SK-N-SH (cell line): ENCODE measurements around the gene RALA. TPM values are rescaled to one million over a fixed set of nuclear protein-coding genes. Genes with fewer than 3 reads are reported as not detected.
"Not testable (repeated sequence)": the region's sequence is repeated elsewhere in the genome, so short reads cannot be mapped to it uniquely, and the experiment has no call there.

ENCODE experiments used
- CTCF ChIA-PET: fragments of 300-600, 350-600 bp; formaldehyde crosslinking; extraction: SDS; loops from one replicate; lab custom pipeline; 2021; lab: Yijun Ruan, JAX
- POLR2A ChIA-PET: fragments of 350-600 bp; sonication (Branson Sonifier 250); formaldehyde crosslinking; extraction: SDS; loops from one replicate; lab custom pipeline; 2020; ENCODE audit warnings: antibody characterized with exemption, inconsistent platforms; lab: Yijun Ruan, JAX
- DNase-seq: peaks from one replicate; pipeline ENCODE4 v3.0.0; 2012
- H2AFZ ChIP-seq: fragments of 200-600 bp; sonication (generic); 2 replicates; pipeline ENCODE4 v1.8.1; 2016; ENCODE audit warnings: antibody characterized with exemption, mild to moderate bottlenecking, low read depth
- H3F3A ChIP-seq: fragments of 200-600 bp; sonication (generic); replicated peaks from 2 replicates; pipeline ENCODE3; 2016; ENCODE audit warnings: antibody characterized with exemption, mild to moderate bottlenecking; ENCODE audit not compliant: insufficient read depth
- H3K27ac ChIP-seq, 2 experiments: fragments of 200-500 bp in 1 of 2; fragments of 200-600 bp in 1 of 2; sonication (Bioruptor generic) in 1 of 2; sonication (generic), shearing (Covaris generic) in 1 of 2; 2 replicates each; pipeline versions ENCODE4 v1.5.1 to v1.6.1; 2014 to 2016; ENCODE audit warnings: low read depth in 2 of 2, inconsistent platforms in 1 of 2, low read length in 1 of 2, mild to moderate bottlenecking in 1 of 2, mixed read lengths in 1 of 2
- H3K27me3 ChIP-seq: fragments of 200-600 bp; sonication (generic), shearing (Covaris generic); 2 replicates; pipeline ENCODE4 v1.6.1; 2016; ENCODE audit warnings: mixed run types; ENCODE audit not compliant: insufficient read depth
- H3K36me3 ChIP-seq, 2 experiments: fragments of 200-500 bp in 1 of 2; fragments of 200-600 bp in 1 of 2; sonication (Bioruptor generic) in 1 of 2; sonication (generic) in 1 of 2; replicated peaks in 1 of 2; 2 replicates each; pipeline versions ENCODE3 to v1.5.1; 2014 to 2016; ENCODE audit warnings: low read length in 1 of 2, mild to moderate bottlenecking in 1 of 2; ENCODE audit not compliant: insufficient read depth in 2 of 2, control insufficient read depth in 1 of 2
- H3K4me1 ChIP-seq, 2 experiments: fragments of 200-500 bp in 1 of 2; fragments of 200-600 bp in 1 of 2; sonication (Bioruptor generic) in 1 of 2; sonication (generic), shearing (Covaris generic) in 1 of 2; 2 replicates each; pipeline versions ENCODE4 v1.5.1 to v1.6.1; 2014 to 2016; ENCODE audit warnings: low read depth in 1 of 2, low read length in 1 of 2, mixed run types in 1 of 2; ENCODE audit not compliant: insufficient read depth in 2 of 2, control insufficient read depth in 1 of 2
- H3K4me2 ChIP-seq: fragments of 200-600 bp; sonication (generic), shearing (Covaris generic); 2 replicates; pipeline ENCODE4 v1.6.1; 2017; ENCODE audit warnings: mixed run types
- H3K4me3 ChIP-seq, 2 experiments: fragments of 200-500 bp in 1 of 2; fragments of 200-600 bp in 1 of 2; sonication (Bioruptor generic) in 1 of 2; sonication (generic), shearing (Covaris generic) in 1 of 2; 2 replicates each; pipeline versions ENCODE4 v1.5.1 to v1.8.1; 2014 to 2016; ENCODE audit warnings: low read depth in 2 of 2, inconsistent platforms in 1 of 2, low read length in 1 of 2, mild to moderate bottlenecking in 1 of 2, mixed read lengths in 1 of 2, moderate library complexity in 1 of 2
- H3K79me2 ChIP-seq: fragments of 200-600 bp; sonication (generic); 2 replicates; pipeline ENCODE4 v1.8.1; 2017; ENCODE audit warnings: mild to moderate bottlenecking; ENCODE audit not compliant: insufficient read depth
- H3K9ac ChIP-seq: fragments of 200-600 bp; sonication (generic); 2 replicates; pipeline ENCODE4 v1.6.1; 2017; ENCODE audit warnings: mixed run types
- H3K9me2 ChIP-seq: fragments of 200-600 bp; sonication (generic); 2 replicates; pipeline ENCODE4 v1.6.1; 2017; ENCODE audit warnings: mixed run types
- H3K9me3 ChIP-seq: fragments of 200-600 bp; sonication (generic); 2 replicates; pipeline ENCODE4 v1.6.1; 2017; ENCODE audit warnings: mixed run types, mild to moderate bottlenecking, moderate library complexity
- H4K20me1 ChIP-seq: fragments of 200-600 bp; sonication (generic); 2 replicates; pipeline ENCODE4 v1.6.1; 2017; ENCODE audit warnings: mild to moderate bottlenecking, mixed run types; ENCODE audit not compliant: insufficient read depth
- CTCF ChIP-seq: fragments of 200-600 bp; sonication (generic); IDR thresholded peaks from 2 replicates; pipeline ENCODE4 v1.6.1; 2017; ENCODE audit warnings: antibody characterized with exemption, mild to moderate bottlenecking, moderate library complexity
- ELF1 ChIP-seq: IDR thresholded peaks from 2 replicates; pipeline ENCODE4 v1.4.0; 2012
- EZH2phosphoT487 ChIP-seq: fragments of 200-600 bp; sonication (generic); IDR thresholded peaks from 2 replicates; pipeline ENCODE4 v1.6.1; 2017; ENCODE audit warnings: low read depth, mixed run types, mild to moderate bottlenecking, antibody characterized with exemption, moderate library complexity, borderline replicate concordance
- FOSL2 ChIP-seq: IDR thresholded peaks from 2 replicates; pipeline ENCODE4 v1.4.0; 2012; ENCODE audit warnings: low read depth, mild to moderate bottlenecking, moderate library complexity, borderline replicate concordance
- FOXJ3 ChIP-seq: sonication (generic); formaldehyde crosslinking; IDR thresholded peaks from 2 replicates; pipeline ENCODE4 v1.5.1; 2020; ENCODE audit warnings: mild to moderate bottlenecking, missing genetic modification reagents
- FOXM1 ChIP-seq: IDR thresholded peaks from 2 replicates; pipeline ENCODE4 v1.4.0; 2012; ENCODE audit warnings: low read depth, mild to moderate bottlenecking
- GATA2 ChIP-seq: sonication (generic); formaldehyde crosslinking; IDR thresholded peaks from 2 replicates; pipeline ENCODE4 v1.5.0; 2020; ENCODE audit warnings: mild to moderate bottlenecking, missing genetic modification reagents
- IRF3 ChIP-seq: fragments of 150-350 bp; IDR thresholded peaks from 2 replicates; pipeline ENCODE4 v1.6.1; 2016; ENCODE audit warnings: mild to moderate bottlenecking, low read depth, low read length
- MAX ChIP-seq: IDR thresholded peaks from 2 replicates; pipeline ENCODE4 v1.4.0; 2012; ENCODE audit warnings: low read depth
- NFIC ChIP-seq: IDR thresholded peaks from 2 replicates; pipeline ENCODE4 v1.4.0; 2012; ENCODE audit warnings: borderline replicate concordance
- NRF1 ChIP-seq: IDR thresholded peaks from 2 replicates; pipeline ENCODE4 v1.6.1; 2012; ENCODE audit warnings: low read depth, mild to moderate bottlenecking, low read length
- RAD21 ChIP-seq: IDR thresholded peaks from 2 replicates; pipeline ENCODE4 v1.6.1; 2012; ENCODE audit warnings: mild to moderate bottlenecking, low read length
- RCOR1 ChIP-seq: fragments of 150-350 bp; IDR thresholded peaks from 2 replicates; pipeline ENCODE4 v1.6.1; 2017; ENCODE audit warnings: antibody characterized with exemption, low read length
- RFX5 ChIP-seq: IDR thresholded peaks from 2 replicates; pipeline ENCODE4 v1.6.1; 2012; ENCODE audit warnings: mild to moderate bottlenecking, improper control_type of control experiment, low read length
- RXRA ChIP-seq: IDR thresholded peaks from 2 replicates; pipeline ENCODE4 v1.4.0; 2012; ENCODE audit warnings: low read depth, mild to moderate bottlenecking, borderline replicate concordance
- SIN3A ChIP-seq: IDR thresholded peaks from 2 replicates; pipeline ENCODE4 v1.6.1; 2012; ENCODE audit warnings: low read depth, mild to moderate bottlenecking, low read length, moderate library complexity, borderline replicate concordance
- TCF12 ChIP-seq: IDR thresholded peaks from 2 replicates; pipeline ENCODE4 v1.4.0; 2012
- TEAD4 ChIP-seq: IDR thresholded peaks from 2 replicates; pipeline ENCODE4 v1.4.0; 2012; ENCODE audit warnings: mild to moderate bottlenecking, borderline replicate concordance; ENCODE audit not compliant: insufficient read depth
- USF1 ChIP-seq: IDR thresholded peaks from 2 replicates; pipeline ENCODE4 v1.4.0; 2012; ENCODE audit warnings: low read depth, borderline replicate concordance
- YY1 ChIP-seq: IDR thresholded peaks from 2 replicates; pipeline ENCODE4 v1.4.0; 2012; ENCODE audit warnings: low read depth, mild to moderate bottlenecking
- WGBS: methylation state at CpG from one replicate; pipeline ENCODE4 v1.1.6; 2017; ENCODE audit warnings: low lambda C conversion rate; 5-methylcytosine and 5-hydroxymethylcytosine counted together
- polyA plus RNA-seq, 3 experiments: library from polyadenylated mRNA; depleted of rRNA; stranded (reverse); fragments of >200 nt; gene quantifications; 2 replicates each; pipeline ENCODE4 v1.2.3, GENCODE V29; 2012

Gene RALA
- polyA plus RNA-seq, 1 of the 3 experiments (the other 2 are of a cell fraction): 29.0 TPM

GRCh38 chr7:39691821-39692220 is 68.4 kb downstream of the RALA start (continued):
- TF ChIP-seq CTCF: no peak
- peak; percentile 69 for TF ChIP-seq TCF12
- no peak for TF ChIP-seq RCOR1
- peak; percentile 93 for TF ChIP-seq FOSL2
- no peak for TF ChIP-seq IRF3
- no peak for TF ChIP-seq GATA2 (CRISPR knock-in tag)
- no peak for TF ChIP-seq ELF1

GRCh38 chr7:39693086-39693485 is 69.7 kb downstream of the RALA start:
- H3K27me3 ChIP-seq, H4K20me1 ChIP-seq, POLR2A ChIA-PET, DNase-seq, H3K27ac ChIP-seq, H3K4me3 ChIP-seq, H3K9me2 ChIP-seq, H2AFZ ChIP-seq, H3K9me3 ChIP-seq, H3K9ac ChIP-seq, H3K4me2 ChIP-seq: not testable (repeated sequence)
- Histone ChIP-seq H3K79me2 (peaks cover 67% of the 10 kb centered on the region), H3K36me3 (peaks cover 58 to 90% of the 10 kb centered on the region in 2 experiments), H3K4me1 (peaks cover 0 to 19% of the 10 kb centered on the region in 2 experiments; a peak in 3 of 4 replicates), H3F3A (peaks cover 25% of the 10 kb centered on the region)
- CTCF ChIA-PET: interaction anchor here (2.5 kb wide), 1 partner anchor 113 kb away, joined by 8 read pairs; no protein-coding TSS in a partner anchor
- over 99% methylated on average over 4 of the region's 4 CpGs for WGBS

- no peak for DNase-seq
- no peak overlapping the region for H3K27ac ChIP-seq
- POLR2A ChIA-PET: no interaction called here
- no peak for TF ChIP-seq RXRA
- TF ChIP-seq USF1: no peak
- TF ChIP-seq FOXM1: no peak
- no peak for TF ChIP-seq NRF1
- TF ChIP-seq YY1: no peak
- no peak for TF ChIP-seq MAX
- no peak for TF ChIP-seq RFX5
- no peak for TF ChIP-seq FOXJ3 (CRISPR knock-in tag)
- TF ChIP-seq EZH2phosphoT487: no peak
- TF ChIP-seq FOSL2: no peak
- no peak for TF ChIP-seq TEAD4
- no peak for TF ChIP-seq CTCF
- TF ChIP-seq ELF1: no peak
- TF ChIP-seq SIN3A: no peak
- TF ChIP-seq GATA2 (CRISPR knock-in tag): no peak
- no peak for TF ChIP-seq NFIC
- TF ChIP-seq RAD21: no peak
These were observed 70.4 kb downstream of the RALA start for GRCh38 chr7:39693812-39694211.

More at GRCh38 chr7:39693812-39694211, 70.4 kb downstream of the RALA start:
- H3K9me2 ChIP-seq: no peaks in the 10 kb centered on the region; the same call in 1 of the 2 replicates
- no peaks in the 10 kb centered on the region for H3K9me3 ChIP-seq
- peaks cover 25% of the 10 kb centered on the region for H3F3A ChIP-seq
- no peaks in the 10 kb centered on the region for H3K27me3 ChIP-seq
- 98% methylated on average over 2 of the region's 2 CpGs for WGBS
- H3K36me3 ChIP-seq: peaks cover 65 to 89% of the 10 kb centered on the region in 2 experiments
- no peak overlapping the region for H3K9ac ChIP-seq
- H4K20me1 ChIP-seq: peaks cover 5% of the 10 kb centered on the region; the same call in 1 of the 2 replicates
- CTCF ChIA-PET: no interaction called here
- H3K4me3 ChIP-seq: no peak overlapping the region
- H3K4me1 ChIP-seq: peaks cover 0 to 15% of the 10 kb centered on the region in 2 experiments; a peak in 3 of 4 replicates
- no peak overlapping the region for H3K4me2 ChIP-seq
- no peak overlapping the region for H2AFZ ChIP-seq
- H3K79me2 ChIP-seq: peaks cover 59% of the 10 kb centered on the region
